ENCODE results near the gene ZNF32.

Gene ZNF32, protein sequence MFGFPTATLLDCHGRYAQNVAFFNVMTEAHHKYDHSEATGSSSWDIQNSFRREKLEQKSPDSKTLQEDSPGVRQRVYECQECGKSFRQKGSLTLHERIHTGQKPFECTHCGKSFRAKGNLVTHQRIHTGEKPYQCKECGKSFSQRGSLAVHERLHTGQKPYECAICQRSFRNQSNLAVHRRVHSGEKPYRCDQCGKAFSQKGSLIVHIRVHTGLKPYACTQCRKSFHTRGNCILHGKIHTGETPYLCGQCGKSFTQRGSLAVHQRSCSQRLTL

DNA sequence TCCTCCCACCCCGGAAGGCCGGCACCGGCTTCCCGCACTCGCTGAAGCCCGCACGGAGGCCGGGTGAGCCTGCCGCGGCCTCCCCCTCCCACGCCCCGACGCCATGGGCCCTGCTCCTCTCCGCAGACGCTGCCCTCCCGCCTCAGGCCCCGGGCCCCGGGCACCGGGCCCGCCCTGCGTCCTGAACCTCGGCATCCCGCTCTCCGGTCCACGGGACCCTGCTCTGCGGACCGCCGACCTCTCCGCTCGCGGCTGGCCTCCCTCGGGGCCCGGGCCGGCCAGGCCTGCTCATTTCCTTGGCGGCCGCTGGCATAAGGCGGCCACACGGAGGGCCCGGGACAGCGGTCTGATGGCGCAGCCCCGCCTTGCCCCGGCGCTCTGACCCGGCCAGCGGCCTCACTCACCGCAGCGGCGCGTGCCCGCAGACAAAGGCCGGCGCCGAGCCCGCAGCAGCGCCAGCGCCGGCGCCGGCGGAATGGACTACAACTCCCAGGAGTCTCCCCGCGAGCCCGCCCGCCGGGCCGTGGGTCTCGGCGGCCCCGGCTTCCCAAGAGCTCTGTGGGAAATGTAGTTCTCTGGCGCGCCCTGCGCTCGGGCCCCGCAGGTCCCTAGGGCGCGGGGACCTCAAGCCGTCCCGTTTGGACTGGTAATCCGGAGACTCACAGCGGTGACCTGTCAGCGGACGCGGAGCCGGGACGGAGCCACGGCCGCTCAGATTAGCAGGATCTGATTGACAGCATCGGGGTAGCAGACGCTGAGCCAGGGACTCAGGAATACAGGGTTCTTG, at the start of gene ZNF32:
Gene ZNF32 (minus strand): TSS at position 484 of the 787 bp plus-strand sequence. CDS start 2,748 bp downstream, outside the sequence.
- intact Hi-C loops (cut with DNase I), result loop anchor here (2.0 to 5.0 kb wide), 2 partner anchors 42 to 241 kb away; partner anchors contain the start of genes HNRNPF and ZNF485
- DNase-seq, result peak; percentile 64 to 96 (median 91)

DNA sequence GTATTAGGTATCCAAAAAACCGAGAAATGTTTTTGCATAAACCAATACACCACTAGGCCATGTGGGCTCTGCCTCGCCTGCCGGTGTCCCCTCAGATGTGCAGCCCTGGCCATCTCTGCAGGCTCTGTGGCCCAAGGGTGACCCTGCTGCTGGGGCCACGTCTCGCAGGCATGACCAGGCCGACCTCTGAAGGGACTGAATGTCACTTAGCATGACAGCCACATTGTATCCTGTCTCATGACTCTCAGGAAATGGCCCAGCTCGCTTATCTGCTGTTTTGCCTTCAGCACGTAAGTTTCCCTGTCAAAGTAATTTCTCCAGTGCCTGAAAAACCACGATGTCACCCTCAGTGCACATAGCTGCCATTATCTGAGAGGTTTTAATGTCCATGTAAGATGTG, 49.5 kb upstream of the ZNF32 start:
- DNase-seq, result peak in 2 of 42 donors; percentile 6 to 20
- intact Hi-C loops (cut with DNase I), result no loop called here

- peak in 1 of 42 donors; percentile 24 for DNase-seq
- intact Hi-C loops (cut with DNase I), result no loop called here
Observed at GRCh38 chr10:43696909-43697483, 48.3 kb upstream of the ZNF32 start.

DNA sequence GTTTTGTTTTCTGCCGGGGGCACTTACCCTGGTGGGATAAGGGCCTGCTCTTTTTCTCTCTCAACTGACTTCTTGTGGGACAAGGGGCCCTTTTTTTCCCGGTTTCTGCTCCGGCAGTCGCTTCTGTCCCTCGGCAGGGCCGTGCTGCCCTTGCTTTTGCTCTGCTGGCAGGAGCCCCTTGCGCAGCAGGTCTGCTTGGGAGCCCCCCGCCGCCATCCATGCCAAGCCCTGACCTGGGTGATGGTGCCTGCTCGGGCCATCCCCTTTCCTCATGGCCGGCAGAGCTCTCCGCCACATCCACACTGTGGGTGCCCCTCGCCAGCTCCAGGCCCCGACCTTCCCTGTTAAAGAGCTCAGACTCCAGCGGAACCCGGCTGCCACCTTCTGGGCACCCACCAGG, 47.0 kb upstream of the ZNF32 start:
- no peak for DNase-seq
- intact Hi-C loops (cut with DNase I), result no loop called here

GRCh38 chr10:43695321-43695720, 46.6 kb upstream of the ZNF32 start:
- DNase-seq, result no peak
- intact Hi-C loops (cut with DNase I), result no loop called here

- intact Hi-C loops (cut with DNase I), result loop anchor here (5.0 kb wide), 1 partner anchor 693 kb away; the partner anchor contains the start of gene CXCL12
- no peak for DNase-seq
Observed at GRCh38 chr10:43694526-43694925, 45.8 kb upstream of the ZNF32 start.

DNA sequence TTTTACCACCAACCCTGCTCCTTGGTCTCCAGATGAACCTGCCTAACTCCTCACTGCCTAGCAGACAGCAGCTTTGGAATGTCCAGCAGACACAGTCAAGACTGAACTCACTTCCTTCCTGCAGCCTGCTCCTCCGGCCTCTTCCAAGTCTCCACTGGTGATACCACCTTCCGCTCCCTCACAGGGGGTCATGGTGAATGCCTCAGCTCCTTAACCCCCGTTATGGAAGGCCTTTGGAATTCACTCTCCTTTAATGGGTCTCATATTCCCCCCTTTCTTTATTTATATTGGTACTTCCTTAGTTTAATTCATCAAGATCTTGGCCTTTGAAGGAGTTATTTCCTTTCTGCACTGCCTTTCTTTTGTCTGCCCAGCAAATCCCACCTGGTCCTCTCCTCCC, 44.9 kb upstream of the ZNF32 start:
- intact Hi-C loops (cut with DNase I), result loop anchor here (5.0 kb wide), 1 partner anchor 694 kb away; the partner anchor contains the start of gene CXCL12
- no peak for DNase-seq

GRCh38 chr10:43692051-43692825, 43.6 kb upstream of the ZNF32 start:
- DNase-seq, result no peak
- intact Hi-C loops (cut with DNase I), result loop anchor here (5.0 kb wide), 1 partner anchor 695 kb away; the partner anchor contains the start of gene CXCL12

- intact Hi-C loops (cut with DNase I), result loop anchor here (5.0 kb wide), 1 partner anchor 696 kb away; the partner anchor contains the start of gene CXCL12
- no peak for DNase-seq
Observed at GRCh38 chr10:43691485-43691884, 42.8 kb upstream of the ZNF32 start.

DNA sequence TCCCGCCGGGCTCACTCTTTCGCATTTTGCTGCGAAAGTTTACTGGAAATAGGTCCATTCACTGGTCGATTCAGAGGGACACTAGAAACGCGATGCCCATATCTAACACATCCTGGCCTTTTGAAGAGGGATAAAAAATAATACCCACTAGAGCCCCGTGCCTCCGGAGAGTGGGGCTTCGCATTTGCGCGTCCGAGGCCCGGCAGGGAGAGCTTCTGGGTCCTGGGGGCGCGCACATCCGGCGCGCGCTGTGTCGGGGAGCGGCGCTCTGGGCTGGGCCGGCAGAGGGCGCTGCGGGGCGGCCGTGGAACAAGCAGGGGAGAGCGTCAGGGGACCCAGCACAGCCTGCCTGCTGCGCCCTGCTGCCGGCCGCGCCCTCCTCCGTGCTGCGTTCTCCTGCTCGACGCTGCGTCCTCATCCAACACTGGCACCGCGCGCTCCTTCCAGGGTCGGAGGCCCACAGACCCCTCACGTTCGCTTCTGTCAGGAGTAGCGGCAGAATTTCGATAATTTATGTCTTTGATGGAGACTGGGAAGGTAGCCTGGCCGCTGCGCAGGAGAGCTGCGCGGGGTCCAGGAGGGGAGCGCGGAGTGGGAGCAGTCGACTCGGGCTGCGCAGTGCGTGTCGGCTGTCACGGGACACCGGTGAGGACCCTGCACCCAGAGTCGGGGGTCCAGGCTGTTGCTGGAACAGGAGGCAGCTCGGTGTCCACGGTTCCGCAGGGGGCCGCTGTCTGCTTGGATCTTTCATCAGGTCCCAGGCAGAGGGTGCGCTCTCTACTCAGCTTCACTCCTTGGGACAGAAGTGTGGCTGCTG, 41.5 kb upstream of the ZNF32 start:
- intact Hi-C loops (cut with DNase I), result loop anchor here (5.0 kb wide), 1 partner anchor 697 kb away; the partner anchor contains the start of gene CXCL12
- DNase-seq, result peak; percentile 71 to 92 (median 84)

DNA sequence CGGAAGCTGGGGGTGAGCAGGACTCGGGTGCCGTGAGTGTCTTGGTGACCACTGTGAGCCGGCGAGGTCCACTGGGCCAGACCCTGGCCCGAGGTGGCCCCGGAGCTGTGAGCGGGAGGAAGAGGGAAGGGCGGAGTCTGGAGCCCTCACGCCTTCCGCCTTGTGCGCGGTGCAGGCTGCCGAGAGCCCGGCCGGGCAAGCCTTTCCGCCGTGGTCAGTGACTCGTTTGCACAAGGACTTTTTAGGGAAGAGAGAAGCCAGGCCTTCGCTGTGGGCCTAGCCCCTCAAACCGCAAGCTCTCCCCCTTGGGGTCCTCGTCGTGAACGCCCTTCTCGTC, 40.9 kb upstream of the ZNF32 start:
- intact Hi-C loops (cut with DNase I), result no loop called here

DNA sequence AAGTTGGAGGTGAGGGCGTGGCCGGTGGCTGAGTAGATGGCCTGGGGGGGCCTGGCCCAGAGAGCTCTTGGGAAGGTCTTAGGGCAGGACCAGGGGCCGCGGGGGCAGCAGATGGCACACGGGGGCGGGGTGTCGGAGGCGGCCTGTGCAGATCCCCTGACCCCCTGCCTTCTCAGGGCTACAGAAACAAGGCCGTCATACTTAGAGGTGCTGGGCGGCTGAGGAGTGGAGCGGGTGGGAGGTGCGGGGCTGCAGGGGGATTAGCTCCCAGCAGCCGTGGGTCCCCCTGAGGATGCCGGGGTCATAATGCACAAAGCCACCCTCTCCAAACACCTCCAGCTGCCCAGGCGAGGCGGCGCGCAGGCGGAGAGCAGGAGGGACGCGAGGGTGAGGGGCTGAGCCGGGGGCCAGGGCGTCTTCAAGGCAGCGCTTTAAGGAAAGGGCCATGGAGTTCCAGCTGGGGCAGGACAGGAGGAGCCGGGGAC, 40.4 kb upstream of the ZNF32 start:
- DNase-seq, result no peak
- intact Hi-C loops (cut with DNase I), result no loop called here

More for the DNA sequence above, 40.9 kb upstream of the ZNF32 start:
- DNase-seq, result peak in 33 of 42 donors; percentile 11 to 68 (median 39)

DNA sequence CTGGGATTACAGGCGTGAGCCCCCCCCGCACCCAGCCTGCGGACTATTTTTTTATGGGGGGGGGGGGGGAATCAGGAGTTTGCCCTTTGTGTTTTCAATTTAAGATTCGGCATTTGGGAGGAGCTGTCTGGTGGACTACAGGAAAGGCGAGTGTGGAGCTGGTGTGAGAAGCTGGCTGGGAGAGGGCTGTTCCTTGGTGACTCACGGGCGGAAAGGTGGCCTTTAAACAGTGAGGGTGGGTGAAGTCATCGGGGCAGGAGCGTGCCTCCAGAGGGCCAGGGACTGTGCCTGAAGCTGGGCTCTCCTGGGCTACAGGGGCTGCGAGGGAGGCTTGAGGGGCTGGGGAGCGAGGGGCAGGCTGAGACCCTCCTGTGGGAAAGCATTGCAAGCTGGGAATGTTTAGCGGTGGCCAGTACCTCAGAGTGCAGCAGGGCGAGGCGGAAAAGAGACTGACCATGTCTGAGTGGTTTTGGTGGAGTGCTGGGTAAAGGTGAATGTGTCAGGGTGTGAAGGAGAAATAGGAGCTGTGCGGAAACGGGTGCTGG, 39.7 kb upstream of the ZNF32 start:
- intact Hi-C loops (cut with DNase I), result no loop called here

GRCh38 chr10:43687373-43687772, 38.7 kb upstream of the ZNF32 start:
- DNase-seq, result peak in 1 of 42 donors; percentile 22
- intact Hi-C loops (cut with DNase I), result no loop called here

More for the DNA sequence above, 39.7 kb upstream of the ZNF32 start:
- DNase-seq, result peak in 2 of 42 donors; percentile 28 to 38

GRCh38 chr10:43686414-43686813, 37.7 kb upstream of the ZNF32 start:
- DNase-seq, result no peak
- intact Hi-C loops (cut with DNase I), result no loop called here

GRCh38 chr10:43685744-43686143, 37.1 kb upstream of the ZNF32 start:
- intact Hi-C loops (cut with DNase I), result no loop called here
- DNase-seq, result no peak

GRCh38 chr10:43684292-43684559, 35.5 kb upstream of the ZNF32 start:
- intact Hi-C loops (cut with DNase I), result loop anchor here (5.0 kb wide), 1 partner anchor 698 kb away; no protein-coding TSS in a partner anchor

More at GRCh38 chr10:43684292-43684559, 35.5 kb upstream of the ZNF32 start:
- DNase-seq, result no peak
